Embryonic facial prominence (tissue), 1 donor: Measurements from ENCODE around the gene SERPING1.
"Not testable (repeated sequence)": the region's sequence is repeated elsewhere in the genome, so short reads cannot be mapped to it uniquely, and the experiment has no call there.

Experiments used
- DNase-seq: peaks from one replicate; pipeline ENCODE4 v3.0.0-alpha.2; 2016; ENCODE audit errors: extremely low spot score

SERPING1 gene

GRCh38 chr11:57652230-57652629 is 54.7 kb downstream of the SERPING1 start:
- not testable (repeated sequence) for DNase-seq

GRCh38 chr11:57652662-57653061 is 55.2 kb downstream of the SERPING1 start:
- no peak for DNase-seq

DNA sequence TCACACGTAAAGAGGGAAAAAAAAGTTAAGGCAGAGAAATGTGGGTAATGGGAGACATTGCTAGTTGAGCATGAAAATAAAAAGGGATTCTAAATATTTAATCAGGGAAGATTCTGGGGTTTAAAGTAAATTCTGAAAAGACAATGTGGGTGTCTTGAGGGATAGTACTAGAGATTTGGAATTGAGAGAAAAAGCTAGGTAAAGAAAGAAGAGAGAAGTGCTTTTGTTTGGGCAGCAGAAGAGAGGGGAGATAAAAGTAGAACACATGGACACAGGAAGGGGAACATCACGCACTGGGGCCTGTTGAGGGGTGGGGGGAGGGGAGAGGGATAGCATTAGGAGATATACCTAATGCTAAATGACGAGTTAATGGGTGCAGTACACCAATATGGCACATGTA is 55.7 kb downstream of the SERPING1 start:
- DNase-seq: no peak

- DNase-seq: no peak
Observed at GRCh38 chr11:57656885-57657193, 59.4 kb downstream of the SERPING1 start.

GRCh38 chr11:57657194-57658022 is 59.9 kb downstream of the SERPING1 start, which contains the start of gene CLP1:
Gene CLP1, plus strand, starts transcription at chr11:57657762. Its CDS starts 1,715 bp downstream, at chr11:57659477.
- DNase-seq: peak; percentile 95

DNA sequence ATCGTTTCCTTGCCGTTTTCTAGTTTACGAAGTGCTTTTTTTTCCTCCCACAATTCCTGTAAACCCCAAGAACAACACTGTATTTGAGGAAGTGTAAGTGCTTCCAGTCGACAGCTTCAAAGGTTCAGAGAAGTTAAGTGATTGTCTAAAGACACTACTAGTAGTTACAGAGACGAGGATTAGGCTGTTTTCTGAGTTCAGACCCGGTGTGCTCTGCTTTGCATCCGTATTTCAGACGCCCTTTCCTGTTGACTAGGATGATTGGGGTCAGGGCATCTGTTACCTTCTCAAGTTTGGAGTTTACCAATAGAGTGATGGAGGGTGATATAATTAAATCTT is 60.5 kb downstream of the SERPING1 start:
- no peak for DNase-seq

DNA sequence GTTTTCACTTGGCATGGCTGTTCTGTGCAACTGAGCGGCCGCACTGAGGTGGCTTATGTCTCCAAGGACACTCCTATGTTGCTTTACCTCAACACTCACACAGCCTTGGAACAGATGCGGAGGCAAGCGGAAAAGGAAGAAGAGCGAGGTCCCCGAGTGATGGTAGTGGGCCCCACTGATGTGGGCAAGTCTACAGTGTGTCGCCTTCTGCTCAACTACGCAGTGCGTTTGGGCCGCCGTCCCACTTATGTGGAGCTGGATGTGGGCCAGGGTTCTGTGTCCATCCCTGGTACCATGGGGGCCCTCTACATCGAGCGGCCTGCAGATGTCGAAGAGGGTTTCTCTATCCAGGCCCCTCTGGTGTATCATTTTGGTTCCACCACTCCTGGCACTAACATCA is 62.2 kb downstream of the SERPING1 start:
- DNase-seq: no peak

GRCh38 chr11:57662893-57663292 is 65.4 kb downstream of the SERPING1 start:
- no peak for DNase-seq

DNA sequence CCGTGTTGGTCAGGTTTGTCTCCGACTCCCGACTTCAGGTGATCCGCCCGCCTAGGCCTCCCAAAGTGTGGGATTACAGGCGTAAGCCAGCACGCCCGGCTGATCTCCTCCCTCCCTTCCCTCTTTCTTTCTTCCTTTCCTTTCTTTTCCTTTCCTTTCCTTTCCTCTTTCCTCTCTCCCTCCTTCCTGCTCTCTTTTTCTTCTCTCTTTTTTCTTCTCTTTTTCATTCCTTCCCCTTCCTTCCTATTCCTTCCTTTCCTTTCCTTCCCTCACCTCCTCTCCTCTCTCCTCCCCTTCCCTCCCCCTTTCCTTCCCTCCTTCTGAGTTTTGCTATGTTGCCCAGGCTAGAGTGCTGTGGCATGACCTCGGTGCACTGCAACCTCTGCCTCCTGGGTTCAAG is 66.5 kb downstream of the SERPING1 start:
- no peak for DNase-seq
